ENCODE results near the gene SLC35B1. TPM values are rescaled to one million over a fixed set of nuclear protein-coding genes. Genes with fewer than 3 reads are reported as not detected.
A peak's percentile ranks its signal among the peaks of the same experiment; 100 is the strongest.

The SLC35B1 gene
- total and polyA plus RNA-seq, 2 of the 4 experiments (the other 2 are of a cell fraction): 66.4 to 86.2 TPM

DNA sequence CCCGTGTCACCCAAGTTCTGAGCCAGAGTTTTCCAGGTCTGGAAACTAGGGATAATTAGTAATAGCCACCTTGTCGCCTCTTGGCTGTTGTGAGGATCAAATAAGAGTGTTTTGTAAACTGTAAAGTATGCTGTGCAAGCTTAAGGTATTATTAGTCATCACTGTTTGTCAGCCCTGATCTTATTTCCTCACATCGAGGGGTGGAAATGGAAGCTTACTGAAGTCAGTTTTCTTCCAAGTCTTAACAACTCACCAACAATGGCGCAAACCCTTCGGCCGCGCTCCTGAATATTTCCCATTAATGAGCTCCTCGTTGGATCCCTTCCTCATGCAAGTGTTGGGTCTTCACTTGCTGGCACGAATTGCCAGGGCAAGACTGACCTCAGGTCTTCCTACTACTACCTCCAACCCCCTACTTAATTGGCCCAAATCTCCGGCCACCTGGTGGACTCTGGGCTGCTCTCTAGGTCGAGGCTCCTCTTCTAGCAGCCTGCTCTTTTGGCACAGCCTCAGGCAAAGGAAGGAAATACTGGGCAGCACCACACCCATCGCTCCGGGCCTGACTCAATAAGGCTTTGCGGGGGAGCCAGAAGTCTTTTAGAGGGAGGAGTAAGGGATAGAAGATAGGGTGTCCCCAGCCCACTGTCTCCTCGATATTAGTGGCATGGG lies 885 bp upstream of the SLC35B1 start:
- no peak for ATAC-seq (ENCODE audit: low read depth)
- TF ChIP-seq, protein P1, sequence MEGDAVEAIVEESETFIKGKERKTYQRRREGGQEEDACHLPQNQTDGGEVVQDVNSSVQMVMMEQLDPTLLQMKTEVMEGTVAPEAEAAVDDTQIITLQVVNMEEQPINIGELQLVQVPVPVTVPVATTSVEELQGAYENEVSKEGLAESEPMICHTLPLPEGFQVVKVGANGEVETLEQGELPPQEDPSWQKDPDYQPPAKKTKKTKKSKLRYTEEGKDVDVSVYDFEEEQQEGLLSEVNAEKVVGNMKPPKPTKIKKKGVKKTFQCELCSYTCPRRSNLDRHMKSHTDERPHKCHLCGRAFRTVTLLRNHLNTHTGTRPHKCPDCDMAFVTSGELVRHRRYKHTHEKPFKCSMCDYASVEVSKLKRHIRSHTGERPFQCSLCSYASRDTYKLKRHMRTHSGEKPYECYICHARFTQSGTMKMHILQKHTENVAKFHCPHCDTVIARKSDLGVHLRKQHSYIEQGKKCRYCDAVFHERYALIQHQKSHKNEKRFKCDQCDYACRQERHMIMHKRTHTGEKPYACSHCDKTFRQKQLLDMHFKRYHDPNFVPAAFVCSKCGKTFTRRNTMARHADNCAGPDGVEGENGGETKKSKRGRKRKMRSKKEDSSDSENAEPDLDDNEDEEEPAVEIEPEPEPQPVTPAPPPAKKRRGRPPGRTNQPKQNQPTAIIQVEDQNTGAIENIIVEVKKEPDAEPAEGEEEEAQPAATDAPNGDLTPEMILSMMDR (conservative IDR thresholded peaks at IDR 0.05; ENCODE audit: low read depth, low read length): no peak
- TF ChIP-seq, protein P2, sequence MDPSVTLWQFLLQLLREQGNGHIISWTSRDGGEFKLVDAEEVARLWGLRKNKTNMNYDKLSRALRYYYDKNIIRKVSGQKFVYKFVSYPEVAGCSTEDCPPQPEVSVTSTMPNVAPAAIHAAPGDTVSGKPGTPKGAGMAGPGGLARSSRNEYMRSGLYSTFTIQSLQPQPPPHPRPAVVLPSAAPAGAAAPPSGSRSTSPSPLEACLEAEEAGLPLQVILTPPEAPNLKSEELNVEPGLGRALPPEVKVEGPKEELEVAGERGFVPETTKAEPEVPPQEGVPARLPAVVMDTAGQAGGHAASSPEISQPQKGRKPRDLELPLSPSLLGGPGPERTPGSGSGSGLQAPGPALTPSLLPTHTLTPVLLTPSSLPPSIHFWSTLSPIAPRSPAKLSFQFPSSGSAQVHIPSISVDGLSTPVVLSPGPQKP (IDR thresholded peaks at IDR 0.05; ENCODE audit: borderline replicate concordance, low read depth, low read length): no peak
- TF ChIP-seq SMC3 (IDR thresholded peaks at IDR 0.05; ENCODE audit: low read depth, low read length) (no peak), POLR2A (IDR thresholded peaks at IDR 0.05; ENCODE audit: low read depth, low read length) (no peak), RAD21 (IDR thresholded peaks at IDR 0.05; ENCODE audit: low read length) (no peak), NFE2L2 (IDR thresholded peaks at IDR 0.05; ENCODE audit: low read depth, low read length) (no peak), MAZ (IDR thresholded peaks at IDR 0.05; ENCODE audit: borderline replicate concordance, low read depth, low read length) (no peak), RFX5 (IDR thresholded peaks at IDR 0.05; ENCODE audit: low read depth, low read length) (no peak), CEBPB (IDR thresholded peaks at IDR 0.05; ENCODE audit: low read depth, low read length) (no peak), BHLHE40 (IDR thresholded peaks at IDR 0.05; ENCODE audit: low read depth, low read length) (no peak), FOS (IDR thresholded peaks at IDR 0.05; ENCODE audit: low read depth, low read length) (no peak), CHD1 (IDR thresholded peaks at IDR 0.05; ENCODE audit: low read depth, low read length) (no peak), MXI1 (IDR thresholded peaks at IDR 0.05; ENCODE audit: borderline replicate concordance, low read depth, low read length) (no peak), RCOR1 (IDR thresholded peaks at IDR 0.05; ENCODE audit: insufficient replicate concordance, low read length) (no peak), MAFK (IDR thresholded peaks at IDR 0.05; ENCODE audit: low read depth, low read length) (no peak)

More for the DNA sequence above, 885 bp upstream of the SLC35B1 start:
- H2AK9ac ChIP-seq (replicated peaks; ENCODE audit: low read depth, low read length, poor library complexity): peak overlapping the region; percentile 88
- H4K20me1 ChIP-seq (ENCODE audit: insufficient read depth, low read length): no peaks in the 10 kb centered on the region
- H3K36me3 ChIP-seq (ENCODE audit: control insufficient read depth, insufficient read depth, low read length): peaks cover 17% of the 10 kb centered on the region
- H3K9me1 ChIP-seq (ENCODE audit: insufficient read depth, low read length): peaks cover 7% of the 10 kb centered on the region; the same call in 1 of the 2 replicates
- peak overlapping the region; percentile 89 for H3K4me2 ChIP-seq (ENCODE audit: low read depth, low read length)
- no peak overlapping the region for H3K56ac ChIP-seq (ENCODE audit: extremely low read depth, insufficient read depth, low read length)
- CTCF ChIA-PET: interaction anchor here (0.7 to 1.5 kb wide), 7 partner anchors 9 to 151 kb away, joined by 3 to 5 read pairs (median 3); no protein-coding TSS in a partner anchor
- no peak overlapping the region for H2BK120ac ChIP-seq (ENCODE audit: low read depth, low read length)
- in situ Hi-C loops (cut with MboI; ENCODE audit: low sequenced_read_pairs): loop anchor here (5.0 to 10.0 kb wide), 2 partner anchors 139 to 286 kb away; partner anchors contain the start of genes DLX3 and TAC4
- 50% methylated on average over 3 of the region's 15 CpGs; no CpG with 5 or more reads in 1 of the 2 experiments for WGBS, 2 experiments (ENCODE audit: extremely low coverage in 2 of 2, insufficient read length in 1 of 2)
- H2AK5ac ChIP-seq (ENCODE audit: low read depth, low read length): no peak overlapping the region
- POLR2A ChIA-PET (ENCODE audit: unreplicated experiment): no interaction called here
- H3K79me1 ChIP-seq (ENCODE audit: low read depth in 1 of 2, low read length in 2 of 2): peaks cover 26 to 35% of the 10 kb centered on the region in 2 experiments
- H3K27me3 ChIP-seq (ENCODE audit: control insufficient read depth, insufficient read depth, low read length): no peaks in the 10 kb centered on the region
- peak overlapping the region; percentile 56 for H3K9ac ChIP-seq (ENCODE audit: low read depth, low read length)
- H3K23ac ChIP-seq (ENCODE audit: low read depth, low read length): peak overlapping the region; percentile 25; the same call in 1 of the 2 replicates
- H3K14ac ChIP-seq (replicated peaks; ENCODE audit: low read depth, low read length): peak overlapping the region; percentile 81
- peak overlapping the region; percentile 43 for H2BK5ac ChIP-seq (ENCODE audit: low read depth, low read length, poor library complexity, severe bottlenecking)
- peak overlapping the region; percentile 53 to 99 for H4K8ac ChIP-seq (ENCODE audit: low read depth in 2 of 2, low read length in 2 of 2)
- no peak overlapping the region for H2BK20ac ChIP-seq (ENCODE audit: low read depth, low read length)
- H3K4ac ChIP-seq (ENCODE audit: low read depth, low read length): peak overlapping the region; percentile 85
- H3K18ac ChIP-seq (ENCODE audit: low read depth, low read length): no peak overlapping the region
- H3K9me3 ChIP-seq (ENCODE audit: control insufficient read depth, insufficient read depth, low read length): no peaks in the 10 kb centered on the region
- peak overlapping the region; percentile 98 for H4K5ac ChIP-seq (ENCODE audit: low read depth, low read length)
- peak overlapping the region; percentile 54 for H4K91ac ChIP-seq (ENCODE audit: insufficient read depth, low read depth, low read length)
- H3K27ac ChIP-seq (ENCODE audit: insufficient read depth, low read length): peak overlapping the region; percentile 27; the same call in 1 of the 2 replicates
- peak overlapping the region; percentile 58 for H3K4me3 ChIP-seq (ENCODE audit: insufficient read depth, low read depth, low read length)
- intact Hi-C loops (cut with micrococcal nuclease): loop anchor here (1.0 to 2.0 kb wide), 2 partner anchors 71 to 80 kb away; partner anchors contain the start of gene KAT7
- DNase-seq: no peak
- dilution Hi-C loops (cut with HindIII; ENCODE audit: low sequenced_read_pairs, unreplicated experiment): no loop called here
- no peak overlapping the region for H2BK15ac ChIP-seq (ENCODE audit: low read depth, low read length)
- H2AFZ ChIP-seq (replicated peaks; ENCODE audit: low read length, poor library complexity): peak overlapping the region; percentile 96
- peaks cover 5% of the 10 kb centered on the region for H3K4me1 ChIP-seq (ENCODE audit: control insufficient read depth, insufficient read depth, low read length)
- BruUV-seq (replicated peaks): no TSS peak
